NCI-H446 (cell line): Measurements from ENCODE around the gene EDAR.

Source experiments
- DNase-seq, 2 experiments: peaks; one replicate each; lab custom pipeline; 2025; lab: John Stamatoyannopoulos, UW

The EDAR gene

DNA sequence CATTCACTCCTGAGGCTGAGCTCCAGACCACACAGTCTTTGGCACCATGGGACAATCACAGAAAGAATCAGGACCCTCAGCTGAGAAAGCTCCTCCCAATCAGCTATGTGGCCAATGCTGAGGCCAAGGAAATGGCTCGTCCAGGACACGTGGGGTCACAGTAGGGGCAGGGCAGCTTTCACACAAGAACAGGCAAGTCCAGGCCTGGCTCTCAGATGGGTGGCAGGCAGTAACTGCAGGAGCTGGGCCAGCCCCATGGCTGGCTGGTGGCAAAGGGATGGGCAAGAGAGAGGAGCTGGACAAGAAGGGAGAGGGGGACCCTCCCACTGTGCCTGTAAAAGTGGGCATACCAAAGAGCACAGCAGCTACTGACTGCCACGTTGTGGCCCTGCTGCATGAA, 12.2 kb upstream of the EDAR start:
- DNase-seq, result no peak

DNA sequence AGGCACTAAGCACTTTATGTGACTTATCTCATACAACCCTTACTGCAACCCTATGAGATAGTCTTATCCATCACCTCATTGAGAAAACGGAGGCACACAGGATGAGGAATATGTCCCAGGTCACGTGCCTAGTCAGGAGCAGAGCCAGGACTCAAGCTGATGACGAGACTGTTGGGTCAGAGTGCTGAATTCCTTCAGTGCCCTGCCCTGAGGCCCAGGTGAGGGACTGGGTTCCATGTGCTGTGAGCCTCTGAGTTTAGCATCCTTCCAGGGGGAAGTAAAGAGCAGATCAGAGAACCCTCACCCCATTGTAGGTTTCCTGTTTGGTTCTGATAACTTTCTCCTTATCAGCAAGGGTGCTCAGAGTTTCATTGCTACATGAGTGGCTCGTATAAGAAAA, 11.7 kb upstream of the EDAR start:
- DNase-seq, result no peak

DNA sequence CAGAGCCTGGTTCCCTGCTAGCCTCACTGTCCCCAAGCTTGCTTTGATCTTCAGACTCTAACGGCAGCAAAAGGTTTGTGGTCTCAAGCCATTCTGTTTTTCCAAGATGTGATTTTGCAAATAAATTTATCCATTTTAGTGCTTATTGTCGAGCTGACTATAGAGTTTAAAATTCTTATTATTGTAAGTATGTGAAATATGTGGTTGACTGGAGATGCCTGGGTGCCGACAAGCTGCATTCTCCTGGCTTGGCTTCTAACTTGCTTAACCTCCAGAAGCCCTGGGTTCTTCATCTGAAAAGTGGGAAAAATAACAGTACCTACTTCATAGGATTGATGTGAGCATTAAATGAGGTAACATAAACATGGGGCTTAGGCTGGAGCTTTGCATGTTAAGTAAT, 9.9 kb upstream of the EDAR start:
- DNase-seq, result no peak

DNA sequence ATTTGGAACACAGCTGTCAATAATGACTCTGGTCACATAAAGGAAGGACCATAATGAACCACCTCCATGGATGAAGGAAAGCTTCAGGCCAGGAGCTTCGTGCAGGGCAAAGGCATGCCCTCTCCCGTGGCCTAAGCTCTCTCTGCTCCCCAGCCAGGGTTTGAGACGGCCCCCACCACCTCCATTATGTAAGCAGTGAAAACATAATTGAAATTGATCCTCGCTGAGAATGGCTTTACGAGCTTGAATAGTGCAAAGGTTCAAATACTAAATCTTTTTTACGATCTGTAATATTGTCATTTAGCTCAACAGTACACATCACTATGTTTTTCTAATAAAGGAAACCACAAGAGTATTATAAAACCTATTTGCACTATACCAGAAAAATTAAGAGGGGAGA, 5.2 kb upstream of the EDAR start:
- DNase-seq, result no peak

DNA sequence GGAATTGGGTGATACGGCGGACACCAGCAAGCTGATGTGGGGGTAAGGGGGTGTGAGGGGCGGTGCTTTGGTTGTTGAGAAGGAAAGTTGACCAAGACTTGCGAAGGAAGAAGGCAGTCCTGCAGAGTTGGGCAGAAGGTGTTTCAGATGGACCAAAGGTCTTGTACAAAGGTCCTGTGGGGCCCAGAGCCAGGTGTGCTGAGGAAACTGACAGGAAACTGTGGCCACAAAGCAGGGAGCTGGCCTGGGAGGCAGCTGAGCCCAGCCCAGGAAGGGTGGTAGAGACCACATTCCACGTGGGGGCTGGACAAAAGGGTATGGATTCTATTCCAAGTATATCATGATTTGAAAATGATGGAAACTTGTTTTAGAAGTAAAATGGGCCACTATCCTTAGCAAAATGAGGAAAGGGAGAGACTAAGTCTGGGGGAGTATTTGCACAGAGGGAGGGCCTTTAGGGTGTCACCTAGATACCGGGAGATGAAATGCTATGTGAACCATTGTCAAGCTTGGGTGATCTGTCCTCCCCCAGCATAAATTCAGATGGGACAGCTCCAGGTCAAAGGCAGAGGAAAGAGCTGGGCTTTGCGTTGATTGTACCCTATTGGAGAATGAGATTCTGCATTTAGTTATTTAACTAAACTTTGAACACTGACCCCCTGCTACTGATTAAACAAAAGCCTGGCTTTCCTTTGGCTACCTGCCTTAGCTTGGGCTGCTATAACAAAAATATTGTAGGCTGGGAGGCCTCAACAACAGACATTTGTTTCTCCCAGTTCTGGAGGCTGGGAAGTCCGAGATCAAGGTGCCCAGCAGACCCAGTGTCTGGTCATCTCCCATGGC, 4.3 kb upstream of the EDAR start:
- no peak for DNase-seq

DNA sequence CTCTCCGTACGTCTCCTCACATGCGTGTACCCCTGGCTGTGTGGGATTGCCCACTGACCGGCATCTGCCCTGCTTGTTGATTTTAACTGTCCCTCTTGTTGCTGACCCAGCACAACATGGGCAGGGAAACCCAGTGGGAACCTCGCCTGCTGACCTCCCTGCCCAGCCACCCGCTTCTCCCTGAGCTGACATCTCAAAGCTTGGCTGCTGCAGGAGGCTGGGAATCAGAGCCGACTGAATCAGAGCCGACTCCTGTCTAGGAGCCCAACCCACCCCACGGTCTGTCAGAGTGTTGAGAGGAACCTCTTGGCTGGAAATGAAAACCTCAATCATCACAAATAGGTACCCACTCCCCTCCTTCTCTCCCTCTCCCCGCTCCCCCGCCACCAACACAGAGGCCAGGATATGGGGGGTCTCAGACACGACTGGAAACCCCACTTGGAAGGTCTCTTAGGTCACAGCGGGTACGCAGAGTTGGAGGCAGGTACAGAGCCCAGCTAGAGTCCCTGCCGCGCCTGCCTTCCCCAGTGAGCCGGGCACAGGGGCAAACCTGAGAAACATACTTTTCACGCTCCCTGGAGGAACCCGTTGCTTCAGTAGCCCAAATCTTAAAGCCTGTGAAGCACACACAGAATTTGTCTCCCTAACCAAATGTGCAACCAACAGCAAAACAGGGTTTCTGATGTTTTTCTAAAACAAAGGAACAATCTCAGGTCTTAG, 784 bp downstream of the EDAR start:
- no peak for DNase-seq

DNA sequence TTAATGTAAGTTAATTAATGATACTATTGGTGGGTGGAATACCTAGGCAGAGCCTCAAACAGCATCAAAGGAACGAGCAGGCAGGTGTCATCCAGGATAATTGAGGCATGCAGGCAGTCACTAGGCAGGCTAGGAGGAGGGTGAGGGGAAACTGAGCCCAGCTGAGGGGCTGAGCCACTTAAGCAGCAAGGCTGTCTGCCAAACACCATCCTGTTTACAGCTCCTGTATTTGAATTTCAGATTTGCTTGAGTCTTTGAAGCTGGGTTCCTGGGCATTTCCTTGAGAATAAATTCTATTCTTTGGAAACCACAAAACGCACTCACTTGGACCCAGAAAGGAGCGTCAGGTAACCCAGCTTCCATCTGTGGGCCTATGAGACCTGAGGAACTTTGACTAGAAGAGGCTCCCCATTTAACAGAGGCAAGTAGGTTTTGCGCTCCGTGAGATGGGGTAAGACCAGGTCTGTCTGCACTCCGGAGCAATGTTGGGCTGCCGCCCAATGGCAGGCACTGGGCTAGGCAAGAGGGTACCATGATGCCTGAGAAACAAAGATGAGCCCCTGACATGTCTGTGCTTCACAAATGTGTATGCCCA, 2.0 kb downstream of the EDAR start:
- no peak for DNase-seq

DNA sequence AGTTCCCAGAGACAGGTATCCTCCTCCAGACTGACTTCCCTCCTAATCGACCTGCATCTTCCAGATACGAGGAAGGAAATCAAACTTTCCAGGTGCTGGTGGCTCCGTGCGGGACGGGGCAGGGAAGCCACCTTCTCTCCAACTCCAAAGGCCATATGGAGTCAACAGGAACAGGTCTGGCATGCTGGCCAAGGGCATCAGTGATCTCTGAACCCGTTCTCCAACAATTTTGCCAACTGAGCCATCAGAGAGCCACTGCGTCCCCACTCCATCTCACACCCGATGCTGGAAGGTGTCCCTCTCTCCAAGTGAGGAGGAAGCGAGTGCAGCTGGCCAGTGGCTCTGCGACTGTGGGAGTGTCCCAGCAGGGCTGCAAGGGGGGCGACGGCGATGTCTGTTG, 5.4 kb downstream of the EDAR start:
- DNase-seq, result no peak

DNA sequence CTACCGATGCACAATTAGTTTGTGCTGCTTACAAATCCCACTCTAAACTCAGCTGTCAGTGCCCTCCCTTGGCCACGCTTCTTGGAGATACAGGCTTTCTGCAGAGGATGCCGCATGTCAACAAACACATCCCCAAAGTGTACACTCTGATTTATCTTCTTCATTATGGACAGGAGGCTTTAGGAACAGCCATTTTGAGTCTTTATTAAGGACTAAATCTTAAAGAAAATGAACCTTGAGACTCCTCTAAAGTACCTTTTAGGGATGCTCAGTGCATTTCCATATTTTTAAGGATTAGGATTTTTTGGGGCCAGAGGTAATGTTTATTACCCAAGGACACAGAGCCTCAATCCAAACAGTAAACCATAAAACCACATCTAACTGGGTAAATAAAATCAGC, 6.0 kb downstream of the EDAR start:
- no peak for DNase-seq

DNA sequence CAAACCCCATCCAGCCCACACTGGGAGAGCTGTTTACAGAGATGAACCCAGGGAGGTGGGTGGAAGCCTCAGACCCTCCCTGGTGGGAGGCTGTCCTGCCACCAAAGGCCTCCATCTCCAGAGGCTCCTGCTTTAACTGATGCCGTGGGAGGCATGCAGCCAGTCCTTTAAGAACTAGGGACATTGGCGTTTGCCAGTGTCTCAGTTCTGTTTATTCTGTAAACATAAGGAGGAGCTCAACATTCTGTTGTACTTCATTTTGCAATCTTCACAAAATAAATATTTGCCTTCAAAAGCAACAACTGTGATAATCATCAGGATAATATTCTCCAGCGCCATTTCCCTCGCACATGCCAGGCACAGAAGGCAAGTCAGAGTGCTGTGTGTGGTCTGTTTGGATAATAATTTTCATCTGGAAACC, 6.8 kb downstream of the EDAR start:
- no peak for DNase-seq

DNA sequence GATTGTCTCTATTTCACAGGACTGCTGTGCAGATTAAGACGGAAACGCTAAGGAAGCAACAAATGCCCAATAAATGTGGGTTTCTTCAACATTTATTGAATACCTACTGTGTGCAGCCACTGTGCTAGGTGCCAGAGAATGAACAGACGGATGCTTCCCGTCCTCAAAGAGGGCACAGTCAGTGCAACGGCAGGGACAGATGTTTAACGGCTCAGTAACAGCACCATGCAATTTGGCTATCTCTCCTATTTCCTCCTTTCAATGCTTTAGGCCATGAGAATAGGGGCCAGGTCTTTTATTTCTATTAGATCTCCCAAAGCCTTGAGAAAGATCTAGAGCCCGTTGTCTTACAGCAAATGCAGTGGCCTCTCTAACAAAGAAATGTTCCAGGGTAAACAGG, 7.2 kb downstream of the EDAR start:
- DNase-seq, result no peak

DNA sequence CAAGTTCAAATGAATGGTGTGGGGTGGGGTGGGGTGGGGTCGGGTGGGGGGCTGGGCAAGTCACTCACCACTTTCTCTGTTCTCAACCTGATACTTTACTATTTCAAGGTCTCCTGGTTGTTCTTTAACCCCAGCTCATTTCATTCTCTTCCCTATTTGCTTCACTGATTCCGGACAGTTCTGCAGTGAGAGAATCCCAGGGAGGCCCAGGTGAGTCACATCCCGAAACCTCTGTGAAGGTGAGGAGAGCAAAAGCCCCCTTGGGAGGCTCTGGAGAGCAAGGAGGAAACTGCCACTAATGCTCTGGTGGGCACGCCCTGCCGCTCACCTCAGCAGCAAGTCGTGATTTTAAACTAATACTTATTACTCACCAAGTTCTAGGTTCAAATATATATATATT, 8.9 kb downstream of the EDAR start:
- no peak for DNase-seq

DNA sequence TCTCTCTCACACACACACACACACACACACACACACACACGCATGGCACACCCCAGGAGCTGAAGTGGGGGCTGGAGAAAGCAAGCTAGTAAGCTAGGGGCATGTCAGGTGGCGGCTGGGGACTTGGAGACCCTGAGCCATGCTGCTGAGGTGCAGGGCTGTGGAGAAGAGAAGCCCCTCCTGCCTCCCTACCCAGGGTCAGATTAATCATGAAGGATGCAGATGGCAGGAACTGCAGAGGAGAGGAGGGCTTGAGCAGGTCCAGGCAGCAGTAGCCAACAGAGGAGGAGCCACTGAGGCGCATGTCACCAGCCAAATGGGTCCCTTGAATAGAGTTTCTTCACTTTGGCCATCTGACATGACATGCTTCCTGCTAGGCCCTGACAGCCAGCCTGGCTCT, 9.6 kb downstream of the EDAR start:
- no peak for DNase-seq

DNA sequence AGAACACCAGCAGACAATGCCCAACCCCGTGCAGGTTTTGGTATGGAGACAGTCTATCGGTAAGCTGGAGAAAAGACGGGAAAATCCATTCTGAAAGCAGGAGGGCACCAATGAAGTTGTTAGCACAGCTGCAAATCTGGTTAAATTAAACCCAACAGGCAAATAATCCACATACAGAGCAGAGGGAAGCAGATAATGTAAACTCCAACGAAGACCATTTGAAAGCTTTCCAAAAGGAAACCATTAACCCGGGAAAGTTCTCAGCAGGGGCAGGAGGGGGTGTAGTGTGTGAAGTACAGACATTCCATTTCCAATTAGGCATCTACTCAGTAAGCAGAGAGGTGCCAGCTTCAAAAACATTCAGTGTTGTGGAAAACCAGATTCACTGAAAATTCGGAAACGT, 10.3 kb downstream of the EDAR start:
- DNase-seq, result no peak

DNA sequence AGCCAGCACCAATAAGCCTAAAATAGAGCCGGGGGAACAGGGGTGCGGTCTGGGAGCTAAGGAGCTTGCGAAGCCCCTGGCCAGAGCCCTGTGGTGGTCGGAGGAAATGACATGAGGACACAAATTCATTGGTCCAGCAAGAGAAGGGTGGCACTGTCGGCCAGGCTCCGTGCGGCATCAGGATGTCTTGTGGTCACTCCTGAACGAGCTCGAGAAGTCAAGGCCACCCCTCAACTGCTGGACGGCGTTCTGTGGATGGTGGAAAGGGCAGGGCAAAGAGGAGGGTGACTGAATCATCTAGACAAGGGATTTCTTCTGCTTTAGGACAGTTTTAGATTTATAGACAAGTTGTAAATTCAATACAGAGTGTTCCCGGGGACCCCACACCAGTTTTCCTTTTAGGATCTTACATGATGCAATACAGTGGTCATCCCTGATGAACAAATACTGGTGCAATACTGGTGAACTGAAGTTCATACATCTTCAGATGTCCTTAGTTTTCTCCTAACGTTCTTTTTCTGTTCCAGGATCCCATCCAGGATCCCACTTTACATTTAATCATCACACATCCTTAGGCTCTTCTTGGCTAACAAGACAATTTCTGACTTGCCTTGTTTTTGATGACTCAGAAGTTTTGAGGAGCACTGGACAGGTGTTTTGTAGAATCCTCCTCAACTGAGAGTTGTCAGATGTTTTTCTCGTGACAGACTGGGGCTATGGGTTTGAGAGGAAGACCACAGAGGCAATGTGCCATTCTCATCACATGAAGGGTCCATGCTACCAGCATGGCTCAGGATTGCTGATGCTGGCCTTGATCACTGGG, 13.2 kb downstream of the EDAR start:
- no peak for DNase-seq

DNA sequence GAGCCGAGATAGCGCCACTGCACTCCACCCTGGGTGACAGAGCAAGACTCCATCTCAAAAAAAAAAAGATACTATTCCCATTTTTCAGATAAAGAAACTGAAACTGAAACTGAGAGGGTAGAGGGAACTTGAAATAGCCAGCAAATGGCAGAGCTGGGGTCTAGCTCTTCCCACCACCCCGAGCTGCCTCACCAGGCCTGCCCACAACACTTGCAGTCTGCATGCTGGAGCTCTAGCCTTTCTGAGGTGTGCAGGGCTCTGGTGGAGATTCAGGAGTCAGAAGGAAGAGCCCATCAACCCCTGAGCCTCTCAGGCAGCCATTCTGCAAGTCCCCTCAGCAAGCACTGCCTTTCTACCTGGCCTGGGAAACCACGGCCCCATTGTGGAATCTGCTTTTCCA, 14.3 kb downstream of the EDAR start:
- no peak for DNase-seq

DNA sequence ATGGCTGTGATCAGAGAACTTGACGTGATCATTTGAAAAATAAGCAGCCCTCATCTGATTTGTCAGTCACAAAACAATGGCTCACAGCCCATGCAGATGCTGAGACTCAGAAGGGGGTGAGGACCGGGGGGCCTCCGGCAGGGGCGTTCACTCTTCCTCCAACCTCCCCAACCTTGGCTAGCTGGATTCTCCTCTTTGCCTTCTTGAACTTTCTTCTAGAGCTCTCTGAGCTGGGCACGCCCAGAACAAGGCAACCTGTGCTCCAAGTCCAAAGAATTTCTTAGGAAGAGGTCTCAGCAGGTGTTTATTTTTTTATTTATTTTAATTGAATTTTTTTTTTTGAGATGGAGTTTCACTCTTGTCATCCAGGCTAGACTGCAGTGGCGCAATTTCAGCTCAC, 16.4 kb downstream of the EDAR start:
- DNase-seq, result no peak

DNA sequence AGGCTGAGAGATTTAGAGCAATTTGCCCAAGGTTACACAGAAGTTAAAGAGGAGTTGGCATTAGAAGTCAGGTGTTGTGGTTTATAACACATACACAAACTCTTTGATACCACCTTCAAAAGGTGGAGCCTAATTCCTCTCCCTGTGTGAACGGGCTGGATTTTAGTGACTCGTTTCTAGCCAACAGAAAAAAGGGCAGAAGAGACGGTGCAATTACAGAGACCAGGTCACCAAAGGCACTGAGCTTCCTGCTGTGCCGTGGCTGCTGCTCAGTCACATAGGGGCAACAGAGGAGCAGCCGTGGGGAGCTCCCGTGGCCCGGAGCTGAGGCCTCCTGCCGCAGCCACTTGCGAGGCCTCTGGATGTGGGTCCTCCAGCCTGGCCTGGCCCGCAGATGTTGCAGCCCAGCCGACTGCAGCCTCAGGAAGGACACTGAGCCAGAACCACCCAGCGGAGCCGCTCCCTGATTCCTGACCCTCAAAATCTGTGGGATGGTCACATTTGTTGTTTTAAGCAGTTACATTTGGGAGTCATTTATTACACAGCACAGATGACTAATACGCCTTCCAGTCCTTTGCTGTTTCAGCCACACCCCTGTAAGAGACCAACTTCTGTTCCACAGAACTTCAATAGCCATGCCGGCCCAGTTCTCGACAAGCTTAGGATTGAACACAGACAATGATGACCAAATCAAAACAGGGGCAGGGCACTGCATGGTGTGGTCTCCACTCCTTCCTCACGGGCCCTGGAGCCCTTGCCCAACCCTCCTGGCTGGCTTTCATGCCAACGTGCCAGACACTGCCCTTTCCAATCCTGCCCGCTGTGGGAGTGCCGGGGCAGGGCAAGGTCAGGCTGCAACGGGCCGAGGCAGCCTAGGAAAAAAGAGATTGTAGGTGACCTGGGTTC, 17.1 kb downstream of the EDAR start:
- DNase-seq, result no peak

DNA sequence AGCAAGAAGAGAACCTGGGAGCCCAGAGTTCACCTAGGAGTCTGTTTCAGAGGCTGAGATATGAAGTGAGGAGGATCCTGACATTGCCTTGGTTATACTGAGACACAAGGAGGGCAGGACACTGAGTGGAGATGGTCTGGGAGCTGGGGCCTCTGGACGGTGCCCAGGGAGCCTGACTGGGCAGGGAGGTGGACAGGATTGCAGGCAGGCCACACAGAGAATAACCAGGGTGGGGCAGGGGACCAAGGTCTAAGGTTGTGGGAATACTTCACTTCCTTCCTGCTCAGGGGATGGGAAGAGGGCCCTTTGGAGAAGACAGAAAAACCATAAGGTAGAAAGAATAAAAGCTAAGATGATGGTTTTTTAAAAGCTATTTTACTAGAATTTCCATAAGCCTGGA, 18.7 kb downstream of the EDAR start:
- DNase-seq, result no peak

DNA sequence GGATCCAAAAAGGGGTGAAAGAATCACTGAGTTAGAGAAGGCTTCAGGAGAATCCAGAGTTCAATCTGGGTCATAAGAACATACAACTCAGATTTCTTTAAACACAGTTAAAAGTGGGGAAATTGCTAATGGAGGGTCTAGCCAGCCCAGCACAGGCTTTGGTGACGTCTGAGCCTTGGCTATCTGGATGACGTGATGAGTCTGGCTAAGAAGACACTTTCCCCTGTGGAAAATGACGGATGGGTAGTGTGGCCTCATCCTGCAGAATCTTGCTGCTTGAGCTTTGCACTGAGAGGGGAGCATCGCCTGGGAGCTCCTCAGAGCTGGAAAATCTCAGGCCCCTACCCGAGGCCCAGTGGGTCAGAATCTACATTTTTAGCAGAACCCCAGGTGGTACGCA, 19.2 kb downstream of the EDAR start:
- DNase-seq, result no peak

DNA sequence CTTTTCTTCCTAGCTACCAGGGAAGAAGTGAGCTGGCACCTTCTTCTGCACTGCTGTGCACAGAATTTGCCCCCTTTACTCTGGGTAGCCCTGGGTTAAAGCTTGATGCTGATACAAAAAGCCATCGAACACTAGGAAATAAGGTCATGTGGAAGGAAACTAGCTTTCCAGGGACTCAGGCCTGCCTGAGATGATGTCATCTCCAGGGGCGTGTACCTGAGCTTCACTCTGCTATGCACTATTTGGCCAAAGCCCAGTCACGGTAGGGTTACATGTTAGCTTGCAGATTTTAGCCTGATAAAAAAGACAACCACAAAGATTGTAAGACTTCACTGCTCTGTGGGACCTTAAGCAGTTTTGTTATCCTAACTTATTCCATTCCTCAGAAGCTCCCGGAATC, 20.4 kb downstream of the EDAR start:
- no peak for DNase-seq
